HG03135 (cell line): ENCODE data around the gene KCTD3.

Experiments
- ATAC-seq: cut with Tn5 transposase; IDR thresholded peaks from one replicate; pipeline ENCODE4 v1.9.1; 2021; ENCODE audit warnings: mild to moderate bottlenecking, moderate library complexity; ENCODE audit not compliant: unreplicated experiment

The KCTD3 gene

GRCh38 chr1:215650446-215651149 lies 83.5 kb downstream of the KCTD3 start:
- no peak for ATAC-seq

- ATAC-seq, result no peak
Observed at GRCh38 chr1:215651867-215652266, 84.8 kb downstream of the KCTD3 start.

- no peak for ATAC-seq
Observed at GRCh38 chr1:215652371-215652770, 85.3 kb downstream of the KCTD3 start.

- ATAC-seq, result no peak
Observed at GRCh38 chr1:215657047-215657446, 89.9 kb downstream of the KCTD3 start.

- no peak for ATAC-seq
Observed at GRCh38 chr1:215660259-215660658, 93.2 kb downstream of the KCTD3 start.

- no peak for ATAC-seq
Observed at GRCh38 chr1:215661033-215661432, 93.9 kb downstream of the KCTD3 start.

- ATAC-seq, result no peak
Observed at GRCh38 chr1:215665215-215665614, 98.1 kb downstream of the KCTD3 start.

GRCh38 chr1:215667761-215668160 lies 100.7 kb downstream of the KCTD3 start:
- ATAC-seq, result no peak

GRCh38 chr1:215669806-215670491 lies 102.8 kb downstream of the KCTD3 start:
- no peak for ATAC-seq
